Liver (tissue), 9 donors: Measurements from ENCODE around the gene SEC24C. TPM values are rescaled to one million over a fixed set of nuclear protein-coding genes. Genes with fewer than 3 reads are reported as not detected.

Source experiments
- DNase-seq: peaks from one replicate; pipeline ENCODE4 v3.0.0-alpha.2; 2017; ENCODE audit warnings: low spot score
- H3K27ac ChIP-seq, 2 donors: one replicate each; pipeline ENCODE4 v1.7.0; 2013; ENCODE audit warnings: inconsistent platforms in 2 of 2, low read length in 2 of 2, control low read depth in 1 of 2, low read depth in 1 of 2, mild to moderate bottlenecking in 1 of 2
- H3K27me3 ChIP-seq, 4 donors: one replicate each; pipeline versions ENCODE4 v1.6.1 to v1.7.0; 2013; ENCODE audit warnings: low read length in 3 of 4, inconsistent platforms in 1 of 4, mild to moderate bottlenecking in 1 of 4, moderate library complexity in 1 of 4; ENCODE audit not compliant: control insufficient read depth in 4 of 4, insufficient read depth in 4 of 4
- H3K36me3 ChIP-seq, 4 donors: one replicate each; pipeline versions ENCODE4 v1.6.1 to v1.7.0; 2013; ENCODE audit warnings: low read length in 3 of 4, mild to moderate bottlenecking in 3 of 4, low read depth in 1 of 4, moderate library complexity in 1 of 4; ENCODE audit not compliant: control insufficient read depth in 4 of 4, insufficient read depth in 3 of 4
- H3K4me1 ChIP-seq, 4 donors: one replicate each; pipeline versions ENCODE4 v1.6.1 to v1.7.0; 2013; ENCODE audit warnings: low read length in 3 of 4, mild to moderate bottlenecking in 3 of 4, moderate library complexity in 1 of 4; ENCODE audit not compliant: control insufficient read depth in 4 of 4, insufficient read depth in 4 of 4
- H3K4me3 ChIP-seq, 3 donors: one replicate each; pipeline versions ENCODE4 v1.6.1 to v1.7.0; 2013; ENCODE audit warnings: low read length in 3 of 3, control low read depth in 1 of 3, low read depth in 1 of 3, mild to moderate bottlenecking in 1 of 3
- H3K9ac ChIP-seq, 2 donors: one replicate each; pipeline ENCODE4 v1.7.0; 2013; ENCODE audit warnings: low read length in 2 of 2, mild to moderate bottlenecking in 2 of 2, moderate library complexity in 2 of 2, control low read depth in 1 of 2, low read depth in 1 of 2
- H3K9me3 ChIP-seq, 4 donors: one replicate each; pipeline versions ENCODE4 v1.6.1 to v1.7.0; 2013; ENCODE audit warnings: low read length in 3 of 4; ENCODE audit not compliant: control insufficient read depth in 4 of 4
- EGR1 ChIP-seq, 2 donors: IDR thresholded peaks; 2 replicates each; pipeline ENCODE4 v1.6.1; 2016 to 2018; ENCODE audit warnings: antibody characterized with exemption in 2 of 2, low read depth in 2 of 2
- FOXA1 ChIP-seq: IDR thresholded peaks from 2 replicates; pipeline ENCODE4 v1.6.1; 2016; ENCODE audit warnings: antibody characterized with exemption
- FOXA2 ChIP-seq: IDR thresholded peaks from 2 replicates; pipeline ENCODE4 v1.6.1; 2016; ENCODE audit warnings: antibody characterized with exemption
- GABPA ChIP-seq, 2 donors: IDR thresholded peaks in 1 of 2; conservative IDR thresholded peaks in 1 of 2; 2 replicates each; pipeline ENCODE4 v1.6.1; 2016; ENCODE audit warnings: antibody characterized with exemption in 2 of 2, mild to moderate bottlenecking in 1 of 2, moderate library complexity in 1 of 2
- HNF4A ChIP-seq, 2 donors: conservative IDR thresholded peaks; 2 replicates each; pipeline ENCODE4 v1.6.1; 2016; ENCODE audit warnings: antibody characterized with exemption in 2 of 2, mild to moderate bottlenecking in 2 of 2
- HNF4G ChIP-seq: IDR thresholded peaks from 2 replicates; pipeline ENCODE4 v1.6.1; 2016; ENCODE audit warnings: antibody characterized with exemption
- JUND ChIP-seq, 2 donors: IDR thresholded peaks; 2 replicates each; pipeline ENCODE4 v1.6.1; 2016; ENCODE audit warnings: antibody characterized with exemption in 2 of 2
- MAX ChIP-seq: IDR thresholded peaks from 2 replicates; pipeline ENCODE4 v1.6.1; 2016; ENCODE audit warnings: antibody characterized with exemption
- NR2F2 ChIP-seq: IDR thresholded peaks from 2 replicates; pipeline ENCODE4 v1.6.1; 2016; ENCODE audit warnings: antibody characterized with exemption
- RAD21 ChIP-seq, 2 donors: IDR thresholded peaks; 2 replicates each; pipeline ENCODE4 v1.6.1; 2016; ENCODE audit warnings: antibody characterized with exemption in 2 of 2, mild to moderate bottlenecking in 2 of 2
- REST ChIP-seq: IDR thresholded peaks from 2 replicates; pipeline ENCODE4 v1.6.1; 2016; ENCODE audit warnings: antibody characterized with exemption, mild to moderate bottlenecking
- RXRA ChIP-seq, 2 donors: IDR thresholded peaks; 2 replicates each; pipeline ENCODE4 v1.6.1; 2017 to 2018; ENCODE audit warnings: antibody characterized with exemption in 2 of 2, mild to moderate bottlenecking in 1 of 2
- SP1 ChIP-seq: IDR thresholded peaks from 2 replicates; pipeline ENCODE4 v1.6.1; 2018; ENCODE audit warnings: antibody characterized with exemption, mild to moderate bottlenecking
- TAF1 ChIP-seq: conservative IDR thresholded peaks from 2 replicates; pipeline ENCODE4 v1.6.1; 2016; ENCODE audit warnings: antibody characterized with exemption, mild to moderate bottlenecking
- YY1 ChIP-seq: IDR thresholded peaks from 2 replicates; pipeline ENCODE4 v1.6.1; 2016; ENCODE audit warnings: antibody characterized with exemption, mild to moderate bottlenecking
- ZBTB33 ChIP-seq: IDR thresholded peaks from 2 replicates; pipeline ENCODE4 v1.6.1; 2016; ENCODE audit warnings: antibody characterized with exemption
- WGBS: extraction: QIAGEN DNeasy Blood & Tissue Kit; methylation state at CpG from one replicate; pipeline ENCODE4 v1.1.7; 2013; 5-methylcytosine and 5-hydroxymethylcytosine counted together
- polyA plus RNA-seq, 2 donors: library from polyadenylated mRNA; stranded (reverse) in 1 of 2; unstranded in 1 of 2; fragments of 200-250 nt in 1 of 2; fragments of >200 nt in 1 of 2; fragmentation: Nextera tagmentation in 1 of 2; extraction: Ambion mirVana in 1 of 2; gene quantifications; one replicate each; pipeline versions ENCODE4 v1.2.1 to v1.2.3, GENCODE V29; 2013 to 2015
- total RNA-seq, 2 donors: library from RNA; depleted of rRNA; stranded (reverse); fragments of >200 nt; gene quantifications; one replicate each; pipeline ENCODE4 v1.2.3, GENCODE V29; 2014
- TF ChIP-seq, protein P1 (sequence below): IDR thresholded peaks from 2 replicates; pipeline ENCODE4 v1.6.1; 2016; ENCODE audit warnings: antibody characterized with exemption
- TF ChIP-seq, protein P2 (sequence below): fragments of 150-350 bp; IDR thresholded peaks from 2 replicates; pipeline ENCODE4 v1.5.1; 2017; ENCODE audit warnings: improper control_type of control experiment, low read depth, low read length; ENCODE audit not compliant: missing input control
- donor health status: healthy.
- donor health status: healthy.
- donor health status: healthy.
- donor health status: healthy.
- donor health status: healthy.

Gene SEC24C
- total and polyA plus RNA-seq, 4 donors = 15.0 to 48.1 (median 40.9) TPM

DNA sequence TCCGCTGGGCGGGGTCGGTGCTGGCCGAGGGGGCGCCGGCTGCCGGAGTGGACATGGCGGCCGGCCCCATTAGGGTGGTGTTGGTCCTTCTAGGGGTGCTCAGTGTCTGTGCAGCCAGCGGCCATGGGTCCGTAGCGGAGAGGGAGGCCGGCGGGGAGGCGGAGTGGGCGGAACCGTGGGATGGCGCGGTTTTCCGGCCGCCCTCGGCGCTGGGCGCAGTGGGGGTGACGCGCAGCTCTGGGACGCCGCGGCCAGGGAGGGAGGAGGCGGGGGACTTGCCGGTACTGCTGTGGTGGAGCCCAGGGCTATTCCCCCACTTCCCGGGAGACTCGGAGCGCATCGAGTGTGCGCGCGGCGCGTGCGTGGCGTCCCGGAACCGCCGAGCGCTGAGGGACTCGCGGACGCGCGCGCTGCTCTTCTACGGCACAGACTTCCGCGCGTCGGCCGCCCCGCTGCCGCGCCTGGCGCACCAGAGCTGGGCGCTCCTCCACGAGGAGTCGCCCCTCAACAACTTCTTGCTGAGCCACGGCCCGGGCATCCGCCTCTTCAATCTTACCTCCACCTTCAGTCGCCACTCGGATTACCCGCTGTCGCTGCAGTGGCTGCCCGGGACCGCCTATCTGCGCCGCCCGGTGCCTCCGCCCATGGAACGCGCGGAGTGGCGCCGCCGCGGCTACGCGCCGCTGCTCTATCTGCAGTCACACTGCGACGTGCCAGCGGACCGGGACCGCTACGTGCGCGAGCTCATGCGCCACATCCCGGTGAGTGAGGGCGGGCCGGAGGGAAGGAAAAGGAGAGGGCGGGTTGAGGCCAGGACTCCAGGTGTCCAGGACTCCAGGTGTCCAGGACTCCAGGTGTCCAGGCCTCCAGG lies 28.3 kb downstream of the SEC24C start (continued):
- TF ChIP-seq YY1 = peak; percentile 73

DNA sequence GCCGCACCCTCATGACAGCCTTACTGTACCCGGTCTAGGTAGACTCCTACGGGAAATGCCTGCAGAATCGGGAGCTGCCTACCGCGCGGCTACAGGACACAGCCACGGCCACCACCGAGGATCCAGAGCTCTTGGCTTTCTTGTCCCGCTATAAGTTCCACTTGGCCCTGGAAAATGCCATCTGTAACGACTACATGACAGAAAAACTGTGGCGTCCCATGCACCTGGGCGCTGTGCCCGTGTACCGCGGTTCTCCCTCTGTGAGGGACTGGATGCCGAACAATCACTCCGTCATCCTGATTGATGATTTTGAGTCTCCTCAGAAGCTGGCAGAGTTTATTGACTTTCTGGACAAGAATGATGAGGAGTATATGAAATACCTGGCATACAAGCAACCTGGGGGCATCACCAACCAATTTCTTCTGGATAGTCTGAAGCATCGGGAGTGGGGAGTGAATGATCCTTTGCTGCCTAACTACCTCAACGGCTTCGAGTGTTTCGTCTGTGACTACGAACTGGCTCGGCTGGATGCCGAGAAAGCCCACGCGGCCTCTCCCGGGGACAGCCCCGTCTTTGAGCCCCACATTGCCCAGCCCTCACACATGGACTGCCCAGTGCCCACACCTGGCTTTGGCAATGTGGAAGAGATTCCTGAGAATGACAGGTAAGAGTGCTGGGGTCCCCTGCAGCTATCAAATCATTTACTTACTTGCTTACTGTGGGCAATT lies 29.1 kb downstream of the SEC24C start:
- 10% methylated on average over 29 of the region's 29 CpGs for WGBS
- Histone ChIP-seq H3K9me3 (no peaks in the 10 kb centered on the region), H3K4me3 (peak overlapping the region; percentile 80 to 95 (median 90)), H3K36me3 (peaks cover 11 to 37% (median 27%) of the 10 kb centered on the region in 4 donors), H3K9ac (peak overlapping the region; percentile 14 to 68), H3K27me3 (no peaks in the 10 kb centered on the region), H3K4me1 (peaks cover 6 to 28% (median 25%) of the 10 kb centered on the region in 4 donors), H3K27ac (peak overlapping the region; percentile 99 to 100)
- TF ChIP-seq FOXA1 (no peak), NR2F2 (no peak), RAD21 (IDR thresholded peaks at IDR 0.05) (no peak), MAX (no peak), YY1 (no peak), ZBTB33 (no peak), SP1 (no peak), HNF4A (conservative IDR thresholded peaks at IDR 0.05) (no peak), GABPA (IDR thresholded peaks at IDR 0.05 in 1 of 2, conservative IDR thresholded peaks at IDR 0.05 in 1 of 2) (no peak), HNF4G (no peak), RXRA (IDR thresholded peaks at IDR 0.05) (no peak), REST (no peak), EGR1 (IDR thresholded peaks at IDR 0.05; ENCODE audit: low read depth in 2 of 2) (no peak), JUND (IDR thresholded peaks at IDR 0.05) (no peak), FOXA2 (no peak), TAF1 (no peak)
- TF ChIP-seq, protein P1, sequence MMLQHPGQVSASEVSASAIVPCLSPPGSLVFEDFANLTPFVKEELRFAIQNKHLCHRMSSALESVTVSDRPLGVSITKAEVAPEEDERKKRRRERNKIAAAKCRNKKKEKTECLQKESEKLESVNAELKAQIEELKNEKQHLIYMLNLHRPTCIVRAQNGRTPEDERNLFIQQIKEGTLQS = no peak
- TF ChIP-seq, protein P2, sequence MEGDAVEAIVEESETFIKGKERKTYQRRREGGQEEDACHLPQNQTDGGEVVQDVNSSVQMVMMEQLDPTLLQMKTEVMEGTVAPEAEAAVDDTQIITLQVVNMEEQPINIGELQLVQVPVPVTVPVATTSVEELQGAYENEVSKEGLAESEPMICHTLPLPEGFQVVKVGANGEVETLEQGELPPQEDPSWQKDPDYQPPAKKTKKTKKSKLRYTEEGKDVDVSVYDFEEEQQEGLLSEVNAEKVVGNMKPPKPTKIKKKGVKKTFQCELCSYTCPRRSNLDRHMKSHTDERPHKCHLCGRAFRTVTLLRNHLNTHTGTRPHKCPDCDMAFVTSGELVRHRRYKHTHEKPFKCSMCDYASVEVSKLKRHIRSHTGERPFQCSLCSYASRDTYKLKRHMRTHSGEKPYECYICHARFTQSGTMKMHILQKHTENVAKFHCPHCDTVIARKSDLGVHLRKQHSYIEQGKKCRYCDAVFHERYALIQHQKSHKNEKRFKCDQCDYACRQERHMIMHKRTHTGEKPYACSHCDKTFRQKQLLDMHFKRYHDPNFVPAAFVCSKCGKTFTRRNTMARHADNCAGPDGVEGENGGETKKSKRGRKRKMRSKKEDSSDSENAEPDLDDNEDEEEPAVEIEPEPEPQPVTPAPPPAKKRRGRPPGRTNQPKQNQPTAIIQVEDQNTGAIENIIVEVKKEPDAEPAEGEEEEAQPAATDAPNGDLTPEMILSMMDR = no peak
- DNase-seq = no peak
